ENCODE measurements around the gene PCDH1. TPM values are rescaled to one million over a fixed set of nuclear protein-coding genes. Genes with fewer than 3 reads are reported as not detected.
A peak's percentile ranks its signal among the peaks of the same experiment; 100 is the strongest.

Gene PCDH1
- total RNA-seq (2021; fragmentation: NEBNext Ultra II Directional; extraction: Animal tissue kit (Norgen Biotek cat#: 25700)) (101 and 106 TPM in 2 replicates), polyA plus RNA-seq (2011; rRNA removed) (102 and 120 TPM in 2 replicates), polyA minus RNA-seq (2011; rRNA and poly(A)+ RNA removed) (292 and 318 TPM in 2 replicates)
- 88.6 TPM for polyA plus RNA-seq (2011; cell fraction: cytosol; rRNA removed)
- polyA plus RNA-seq (2011; cell fraction: nucleus; rRNA removed) = 154 TPM
- 74.4 to 110 TPM (median 100 TPM) in 4 replicates for polyA plus RNA-seq (2012, experiment 1 of 2)
- 97.8 TPM for polyA plus RNA-seq (2012, experiment 2 of 2)
- 130 TPM for polyA plus RNA-seq (2013, experiment 1 of 2)
- polyA plus RNA-seq (2013, experiment 2 of 2) = 120 TPM
- polyA minus RNA-seq (2011; cell fraction: cytosol; rRNA and poly(A)+ RNA removed) = 143 TPM
- polyA minus RNA-seq (2011; cell fraction: nucleus; rRNA and poly(A)+ RNA removed) = 96.9 TPM
- long read RNA-seq, experiment 1, transcript PCDH1-203 (3 exons, 3,827 nt) = major isoform, 10 of 78 reads
- long read RNA-seq, experiment 1, partial matches to known transcripts = 17 of 78 reads
- long read RNA-seq, experiment 1, other reads (novel, unspliced or antisense) = 51 of 78 reads
- long read RNA-seq, experiment 2, partial matches to known transcripts = 0 of 6 reads
- long read RNA-seq, experiment 2, other reads (novel, unspliced or antisense) = 6 of 6 reads

DNA sequence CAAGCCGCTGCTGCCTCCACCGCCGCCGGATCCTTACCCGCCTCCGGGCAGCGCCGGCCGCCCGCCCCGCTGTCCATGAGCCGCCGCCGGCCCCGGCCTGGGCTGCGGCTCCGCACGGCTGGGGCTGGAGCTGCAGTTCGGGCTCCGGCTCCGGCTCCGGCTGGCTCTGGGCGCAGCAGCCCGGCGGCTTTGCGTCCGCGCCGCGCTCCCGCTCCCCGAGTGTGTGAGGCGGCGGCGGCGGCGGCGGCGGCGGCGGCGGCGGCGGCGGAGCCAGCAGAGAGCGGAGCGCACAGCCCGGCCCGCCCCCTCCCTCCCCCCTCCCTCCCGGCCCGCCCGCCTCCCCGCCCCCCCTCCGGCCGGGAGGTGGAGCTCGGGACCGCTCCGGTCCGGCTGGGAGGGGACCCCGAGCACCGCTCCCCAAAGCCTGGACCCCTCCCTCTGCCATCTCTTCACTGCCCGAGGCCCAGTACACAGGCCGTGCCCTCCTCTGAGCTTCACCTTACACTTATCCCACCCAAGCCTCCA, at the start of gene PCDH1:
TSS of gene PCDH1 (minus strand) at position 225 of the 525 bp plus-strand sequence. CDS start at position 77, 148 bp downstream.
- Histone ChIP-seq H3K9ac (replicated peaks in 1 of 4; ENCODE audit: extremely low read depth in 1 of 4, low read depth in 3 of 4, low read length in 3 of 4) (peak within 1 kb of the TSS; percentile 89 to 95 (median 92)), H3K4me1 (replicated peaks in 1 of 4; ENCODE audit: control insufficient read depth in 3 of 4, insufficient read depth in 4 of 4, low read length in 3 of 4) (peaks cover 24 to 59% (median 46%) of the 10 kb centered on the region in 4 experiments), H3K4me2 (ENCODE audit: insufficient read depth in 1 of 2, low read depth in 2 of 2, low read length in 2 of 2) (peak within 1 kb of the TSS; percentile 99 to 100), H2AFZ (ENCODE audit: low read length) (peak within 1 kb of the TSS; percentile 2; the same call in 1 of the 2 replicates), H4K91ac (replicated peaks; ENCODE audit: insufficient read length, low read length) (peak within 1 kb of the TSS; percentile 97), H2BK15ac (ENCODE audit: low read length) (peak within 1 kb of the TSS; percentile 96), H3K79me2 (ENCODE audit: control insufficient read depth in 1 of 2, insufficient read depth in 2 of 2, low read length in 2 of 2) (peaks cover 7 to 45% of the 10 kb centered on the region in 2 experiments), H3K79me1 (ENCODE audit: low read depth, low read length) (peaks cover 10% of the 10 kb centered on the region; the same call in 1 of the 2 replicates), H3K27me3 (replicated peaks in 1 of 4; ENCODE audit: control insufficient read depth in 3 of 4, extremely low read depth in 1 of 4, insufficient read depth in 3 of 4, low read length in 3 of 4) (peaks cover 0 to 4% (median 0%) of the 10 kb centered on the region in 4 experiments; a peak in 1 of 7 replicates), H3K23ac (ENCODE audit: insufficient read length) (peak within 1 kb of the TSS; percentile 34), H4K5ac (ENCODE audit: insufficient read length, low read depth, low read length) (peak within 1 kb of the TSS; percentile 76), H3K36me3 (ENCODE audit: control insufficient read depth in 2 of 4, insufficient read depth in 4 of 4, low read length in 3 of 4) (no peaks in the 10 kb centered on the region), H4K20me1 (replicated peaks in 1 of 2; ENCODE audit: control insufficient read depth in 1 of 2, insufficient read depth in 2 of 2, low read length in 2 of 2) (peaks cover 3 to 9% of the 10 kb centered on the region in 2 experiments), H3K23me2 (ENCODE audit: low read depth, low read length) (peaks cover 34% of the 10 kb centered on the region), H3K4me3 (ENCODE audit: extremely low read depth in 1 of 4, insufficient read depth in 2 of 4, low read depth in 3 of 4, low read length in 4 of 4) (peak within 1 kb of the TSS; percentile 74 to 94 (median 82)), H2BK120ac (replicated peaks; ENCODE audit: low read depth, low read length) (peak within 1 kb of the TSS; percentile 82), H3K18ac (ENCODE audit: extremely low read depth, low read length) (peak within 1 kb of the TSS; percentile 100), H3K14ac (ENCODE audit: insufficient read length) (peak within 1 kb of the TSS; percentile 87), H2BK5ac (ENCODE audit: low read depth, low read length) (peak within 1 kb of the TSS; percentile 97), H3K56ac (replicated peaks; ENCODE audit: insufficient read length, low read depth, low read length) (peak within 1 kb of the TSS; percentile 91), H2AK5ac (ENCODE audit: low read depth, low read length) (peak within 1 kb of the TSS; percentile 99), H3K27ac (ENCODE audit: low read depth, low read length) (peak within 1 kb of the TSS; percentile 90), H3K4ac (replicated peaks; ENCODE audit: insufficient read length, low read depth, low read length) (peak within 1 kb of the TSS; percentile 99), H4K8ac (ENCODE audit: extremely low read depth, insufficient read depth, low read length) (peak within 1 kb of the TSS; percentile 99), H2BK12ac (ENCODE audit: low read depth, low read length) (peak within 1 kb of the TSS; percentile 100), H2BK20ac (ENCODE audit: low read length) (peak within 1 kb of the TSS; percentile 98; the same call in 1 of the 2 replicates), H3K9me3 (ENCODE audit: insufficient read depth in 2 of 2, low read depth in 1 of 2, low read length in 1 of 2) (no peaks in the 10 kb centered on the region)
- FAIRE-seq (no peak), DNase-seq (ENCODE audit: low read depth in 1 of 2, low spot score in 2 of 2) (no peak)
- ChIA-PET CTCF (ENCODE audit: partially characterized antibody) (interaction anchor here (0.6 to 10.7 kb wide), 51 partner anchors 7 to 219 kb away, joined by 3 to 273 read pairs (median 11); partner anchors contain the start of genes ARAP3, DELE1, PCDH12 and RNF14), POLR2A (ENCODE audit: partially characterized antibody) (interaction anchor here (0.6 to 13.5 kb wide), 29 partner anchors 10 to 226 kb away, joined by 3 to 210 read pairs (median 6); partner anchors contain the start of genes ARAP3 and RNF14)
- TF ChIP-seq PHF8 (conservative IDR thresholded peaks at IDR 0.05; ENCODE audit: low read depth, low read length) = 0 out of 2 replicates have a peak, but pooled peaks have one; percentile 22
- no peak for TF ChIP-seq KDM1A (IDR thresholded peaks at IDR 0.05; ENCODE audit: borderline replicate concordance, low read length)
- TF ChIP-seq POLR2A (IDR thresholded peaks at IDR 0.05; ENCODE audit: control extremely low read depth in 1 of 2, low read depth in 2 of 2, low read length in 2 of 2) = 0 out of 3 replicates have a peak, but pooled peaks of 1 of the 2 experiments have one; percentile 11
- TF ChIP-seq KDM4A (IDR thresholded peaks at IDR 0.05; ENCODE audit: low read depth, low read length, severe bottlenecking) = peak; percentile 57
- no peak for TF ChIP-seq BACH1 (IDR thresholded peaks at IDR 0.05; ENCODE audit: low read length)
- 0 out of 2 replicates have a peak, but pooled peaks have one; percentile 22 for TF ChIP-seq TBP (IDR thresholded peaks at IDR 0.05; ENCODE audit: low read depth, low read length)
- WGBS, 2 experiments (ENCODE audit: extremely low coverage in 1 of 2, insufficient coverage in 1 of 2, insufficient read length in 1 of 2, insufficient replicate concordance in 2 of 2, low coverage in 1 of 2, low lambda C conversion rate in 2 of 2, missing lambda C conversion rate in 1 of 2) = 0% methylated on average over 1 of the region's 63 CpGs; no CpG with 5 or more reads in 1 of the 2 experiments

Data from H1 (cell line).